GM12878 (cell line): Measurements from ENCODE around the gene MAP4K5.

ENCODE experiments used
- CTCF ChIP-seq, 3 experiments: IDR thresholded peaks in 2 of 3; conservative IDR thresholded peaks in 1 of 3; 2 replicates each; pipeline ENCODE4 v1.5.1; 2011; ENCODE audit warnings: low read depth in 3 of 3, low read length in 3 of 3, mild to moderate bottlenecking in 3 of 3, control low read depth in 2 of 3, moderate library complexity in 2 of 3, inconsistent platforms in 1 of 3, mixed read lengths in 1 of 3; ENCODE audit not compliant: control insufficient read depth in 2 of 3, insufficient read depth in 1 of 3; ENCODE audit errors: extremely low read depth in 1 of 3
- EP300 ChIP-seq, 2 experiments: fragments of 150-350 bp in 1 of 2; IDR thresholded peaks; 2 replicates each; pipeline ENCODE4 v1.6.1; 2011 to 2012; ENCODE audit warnings: low read depth in 2 of 2, low read length in 2 of 2, borderline replicate concordance in 1 of 2, improper control_type of control experiment in 1 of 2, inconsistent platforms in 1 of 2; ENCODE audit not compliant: control insufficient read depth in 1 of 2
- HDAC2 ChIP-seq: fragments of 200-600 bp; sonication (generic); IDR thresholded peaks from 2 replicates; pipeline ENCODE4 v1.6.1; 2017
- JUND ChIP-seq: IDR thresholded peaks from 2 replicates; pipeline ENCODE4 v1.6.1; 2012; ENCODE audit warnings: low read depth, mild to moderate bottlenecking, low read length, improper control_type of control experiment, moderate library complexity
- POLR2A ChIP-seq: IDR thresholded peaks from 2 replicates; pipeline ENCODE4 v1.6.1; 2011; ENCODE audit warnings: low read depth, mild to moderate bottlenecking, low read length
- TCF12 ChIP-seq: IDR thresholded peaks from 2 replicates; pipeline ENCODE4 v1.6.1; 2011; ENCODE audit warnings: low read depth, mild to moderate bottlenecking, low read length
- ZNF24 ChIP-seq: fragments of 450-650 bp; IDR thresholded peaks from 2 replicates; pipeline ENCODE4 v1.6.1; 2017; ENCODE audit warnings: antibody characterized with exemption, mild to moderate bottlenecking
- ZZZ3 ChIP-seq: IDR thresholded peaks from 2 replicates; pipeline ENCODE4 v1.6.1; 2011; ENCODE audit warnings: low read depth; ENCODE audit not compliant: control insufficient read depth, insufficient read length
- TF ChIP-seq, protein P1 (sequence below): fragments of 450-650 bp; IDR thresholded peaks from 2 replicates; pipeline ENCODE4 v1.6.1; 2016; ENCODE audit warnings: mild to moderate bottlenecking

- TF ChIP-seq HDAC2 (no peak), ZZZ3 (no peak), ZNF24 (no peak), TCF12 (no peak), EP300 (IDR thresholded peaks at IDR 0.05; ENCODE audit: borderline replicate concordance in 1 of 2, control insufficient read depth in 1 of 2, low read depth in 2 of 2, low read length in 2 of 2) (no peak), POLR2A (no peak), JUND (no peak), CTCF (IDR thresholded peaks at IDR 0.05 in 2 of 3, conservative IDR thresholded peaks at IDR 0.05 in 1 of 3; ENCODE audit: control insufficient read depth in 2 of 3, extremely low read depth in 1 of 3, insufficient read depth in 1 of 3, low read depth in 3 of 3, low read length in 3 of 3) (no peak)
- TF ChIP-seq, protein P1, sequence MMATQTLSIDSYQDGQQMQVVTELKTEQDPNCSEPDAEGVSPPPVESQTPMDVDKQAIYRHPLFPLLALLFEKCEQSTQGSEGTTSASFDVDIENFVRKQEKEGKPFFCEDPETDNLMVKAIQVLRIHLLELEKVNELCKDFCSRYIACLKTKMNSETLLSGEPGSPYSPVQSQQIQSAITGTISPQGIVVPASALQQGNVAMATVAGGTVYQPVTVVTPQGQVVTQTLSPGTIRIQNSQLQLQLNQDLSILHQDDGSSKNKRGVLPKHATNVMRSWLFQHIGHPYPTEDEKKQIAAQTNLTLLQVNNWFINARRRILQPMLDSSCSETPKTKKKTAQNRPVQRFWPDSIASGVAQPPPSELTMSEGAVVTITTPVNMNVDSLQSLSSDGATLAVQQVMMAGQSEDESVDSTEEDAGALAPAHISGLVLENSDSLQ, result no peak
Measured at GRCh38 chr14:50398189-50398580, 134.2 kb downstream of the MAP4K5 start.
